MG63 (cell line): ENCODE results near the gene REL. TPM values are rescaled to one million over a fixed set of nuclear protein-coding genes. Genes with fewer than 3 reads are reported as not detected.
"Not testable (repeated sequence)": the region's sequence is repeated elsewhere in the genome, so short reads cannot be mapped to it uniquely, and the experiment has no call there.

Experiments
- DNase-seq: peaks from one replicate; pipeline ENCODE4 v3.0.0-alpha.2; 2020
- H3K27me3 ChIP-seq: fragments of 250-450 bp; sonication (Bioruptor Pico); 2 replicates; pipeline ENCODE4 v1.5.1; 2020; ENCODE audit warnings: mild to moderate bottlenecking, moderate library complexity
- H3K36me3 ChIP-seq: fragments of 250-450 bp; sonication (Bioruptor Pico); 2 replicates; pipeline ENCODE4 v1.5.1; 2020; ENCODE audit warnings: mild to moderate bottlenecking, moderate library complexity
- H3K4me3 ChIP-seq: fragments of 250-450 bp; sonication (Bioruptor Pico); 2 replicates; pipeline ENCODE4 v1.5.1; 2020; ENCODE audit warnings: mild to moderate bottlenecking, moderate library complexity
- H3K9me3 ChIP-seq: fragments of 250-450 bp; sonication (Bioruptor Pico); 2 replicates; pipeline ENCODE4 v1.5.1; 2020; ENCODE audit warnings: mild to moderate bottlenecking, moderate library complexity
- total RNA-seq: library from RNA; depleted of rRNA; stranded (reverse); fragments of >200 nt; shearing (Covaris generic); gene quantifications from 2 replicates; pipeline ENCODE4 v1.2.3, GENCODE V29; 2014; ENCODE audit warnings: low replicate concordance

The REL gene
- total RNA-seq, 1 experiment from 2014 or later: 3.1 TPM

DNA sequence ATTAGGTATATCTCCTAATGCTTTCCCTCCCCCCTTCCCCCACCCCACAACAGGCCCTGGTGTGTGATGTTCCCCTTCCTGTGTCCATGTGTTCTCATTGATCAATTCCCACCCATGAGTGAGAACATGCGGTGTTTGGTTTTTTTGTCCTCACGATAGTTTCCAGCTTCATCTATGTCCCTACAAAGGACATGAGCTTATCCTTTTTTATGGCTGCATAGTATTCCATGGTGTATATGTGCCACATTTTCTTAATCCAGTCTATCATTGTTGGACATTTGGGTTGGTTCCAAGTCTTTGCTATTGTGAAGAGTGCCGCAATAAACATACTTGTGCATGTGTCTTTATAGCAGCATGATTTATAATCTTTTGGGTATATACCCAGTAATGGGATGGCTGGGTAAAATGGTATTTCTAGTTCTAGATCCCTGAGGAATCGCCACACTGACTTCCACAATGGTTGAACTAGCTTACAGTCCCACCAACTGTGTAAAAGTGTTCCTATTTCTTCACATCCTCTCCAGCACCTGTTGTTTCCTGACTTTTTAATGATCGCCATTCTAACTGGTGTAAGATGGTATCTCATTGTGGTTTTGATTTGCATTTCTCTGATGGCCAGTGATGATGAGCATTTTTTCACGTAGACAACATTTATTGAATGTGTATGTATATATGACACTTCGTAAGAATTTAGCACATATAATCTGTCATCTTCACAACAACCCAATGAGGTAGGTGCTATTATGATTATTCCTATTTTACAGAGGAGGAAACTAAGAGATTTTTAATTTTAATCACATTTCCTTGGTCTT is 8.4 kb downstream of the REL start:
- H3K27me3 ChIP-seq, H3K9me3 ChIP-seq, DNase-seq, H3K36me3 ChIP-seq, H3K4me3 ChIP-seq: not testable (repeated sequence)

DNA sequence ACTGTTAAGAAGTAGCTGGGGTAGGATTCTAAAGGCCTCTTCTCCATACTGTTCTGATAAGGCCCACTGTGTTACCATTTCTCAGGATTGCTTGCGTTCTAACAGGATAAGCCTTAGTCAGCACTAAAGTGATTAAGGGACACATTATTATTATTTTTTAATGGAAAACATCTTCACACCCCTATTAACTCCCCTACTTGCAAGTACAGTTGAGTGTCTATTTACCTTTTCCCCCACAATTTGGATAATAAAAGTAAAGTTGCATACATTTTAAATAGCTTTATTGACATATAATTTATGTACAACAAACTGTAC is 9.0 kb downstream of the REL start:
- no peak for DNase-seq
- Histone ChIP-seq H3K36me3 (peaks cover 11% of the 10 kb centered on the region), H3K27me3 (no peaks in the 10 kb centered on the region), H3K4me3 (no peak overlapping the region), H3K9me3 (no peaks in the 10 kb centered on the region)

DNA sequence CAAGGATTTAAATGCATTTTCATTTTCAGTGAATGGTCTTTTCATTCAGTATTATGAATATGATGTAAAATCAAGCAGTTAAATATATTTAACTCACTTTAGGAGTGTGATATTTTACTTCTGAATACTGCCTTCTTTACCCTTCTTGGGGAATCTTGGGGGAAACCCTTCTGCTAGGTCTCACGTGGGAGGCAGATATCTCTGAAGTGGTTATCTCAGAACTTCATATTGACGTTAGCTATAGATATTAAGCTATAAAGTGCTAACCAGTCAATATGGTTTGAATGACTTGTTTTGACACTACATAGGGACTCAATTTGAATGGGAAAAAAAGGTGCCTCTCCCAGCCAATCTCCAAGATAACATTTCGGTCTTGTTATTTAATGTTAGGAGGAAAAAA is 9.8 kb downstream of the REL start:
- H3K27me3 ChIP-seq: no peaks in the 10 kb centered on the region
- no peak overlapping the region for H3K4me3 ChIP-seq
- no peak for DNase-seq
- peaks cover 11% of the 10 kb centered on the region for H3K36me3 ChIP-seq
- no peaks in the 10 kb centered on the region for H3K9me3 ChIP-seq

DNA sequence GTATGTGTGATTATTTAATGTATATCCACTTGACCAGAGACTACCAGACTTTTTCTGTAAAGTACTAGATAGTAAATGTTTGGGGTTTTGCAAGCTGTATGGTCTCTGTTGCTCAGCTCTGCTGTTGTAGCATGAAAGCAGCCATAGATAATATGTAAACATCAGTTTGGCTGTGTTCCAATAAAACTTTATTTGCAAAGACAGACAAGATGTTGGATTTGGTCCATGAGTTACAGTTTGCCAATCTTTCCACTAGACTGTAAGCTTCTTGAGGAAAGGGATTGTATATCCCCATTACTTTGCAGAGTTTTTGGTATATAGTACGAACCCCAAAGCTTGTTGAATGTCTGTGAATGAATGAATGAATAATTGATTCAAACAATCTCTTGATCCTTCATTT is 17.2 kb downstream of the REL start:
- 0 out of 2 replicates have a peak, but pooled peaks cover 13% of the 10 kb centered on the region for H3K36me3 ChIP-seq
- no peaks in the 10 kb centered on the region for H3K27me3 ChIP-seq
- no peak for DNase-seq
- H3K4me3 ChIP-seq: no peak overlapping the region
- no peaks in the 10 kb centered on the region for H3K9me3 ChIP-seq

DNA sequence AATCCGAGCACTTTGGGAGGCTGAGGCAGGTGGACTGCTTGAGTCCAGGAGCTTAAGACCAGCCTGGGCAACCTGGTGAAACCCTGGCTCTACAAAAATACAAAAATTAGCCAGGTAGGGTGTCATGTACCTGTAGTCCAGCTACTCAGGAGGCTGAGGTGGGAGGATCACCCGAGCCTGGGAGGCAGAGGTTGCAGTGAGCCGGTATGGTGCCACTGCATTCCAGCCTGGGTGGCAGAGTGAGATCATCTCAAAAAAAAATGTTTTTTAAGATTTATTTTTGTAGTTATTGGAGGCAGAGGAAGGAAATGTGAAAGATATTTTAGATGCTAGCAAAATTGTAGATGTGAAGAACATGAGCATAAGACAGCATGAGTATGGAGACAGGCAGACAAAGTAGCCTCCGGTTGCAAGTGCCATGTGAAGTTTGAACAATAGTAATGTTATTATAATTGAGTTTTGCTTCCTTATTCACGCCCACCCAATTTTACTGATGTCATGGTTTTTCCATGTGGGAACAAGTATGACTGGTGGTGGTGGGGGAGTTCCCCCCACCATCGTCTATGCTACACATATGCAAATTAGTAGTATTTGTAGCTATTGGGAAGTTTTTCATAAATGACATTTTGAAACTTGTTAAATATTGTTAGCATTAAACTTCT is 18.0 kb downstream of the REL start:
- H3K9me3 ChIP-seq: no peaks in the 10 kb centered on the region
- DNase-seq: no peak

DNA sequence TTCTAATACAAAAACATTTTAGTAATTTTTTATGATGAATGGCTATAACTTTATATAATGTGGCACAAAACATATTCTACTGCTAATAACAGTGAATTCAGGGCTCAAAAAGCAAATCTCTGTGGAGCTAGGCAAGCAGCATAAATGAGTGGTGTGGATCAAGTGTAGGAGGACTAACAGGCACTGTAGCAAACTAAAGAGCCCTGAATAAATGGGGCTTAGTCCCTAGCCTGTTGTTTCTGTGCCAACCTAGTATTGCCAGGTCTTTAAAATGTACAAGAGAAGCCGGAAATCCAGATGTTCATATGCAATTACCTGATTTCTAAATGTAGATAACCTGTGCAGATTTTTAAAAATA is 18.5 kb downstream of the REL start:
- H3K27me3 ChIP-seq: no peaks in the 10 kb centered on the region
- no peak overlapping the region for H3K4me3 ChIP-seq
- H3K9me3 ChIP-seq: no peaks in the 10 kb centered on the region
- H3K36me3 ChIP-seq: 0 out of 2 replicates have a peak, but pooled peaks cover 10% of the 10 kb centered on the region
- no peak for DNase-seq

More for the DNA sequence above, 18.0 kb downstream of the REL start:
- Histone ChIP-seq H3K4me3 (no peak overlapping the region), H3K36me3 (0 out of 2 replicates have a peak, but pooled peaks cover 12% of the 10 kb centered on the region), H3K27me3 (no peaks in the 10 kb centered on the region)

DNA sequence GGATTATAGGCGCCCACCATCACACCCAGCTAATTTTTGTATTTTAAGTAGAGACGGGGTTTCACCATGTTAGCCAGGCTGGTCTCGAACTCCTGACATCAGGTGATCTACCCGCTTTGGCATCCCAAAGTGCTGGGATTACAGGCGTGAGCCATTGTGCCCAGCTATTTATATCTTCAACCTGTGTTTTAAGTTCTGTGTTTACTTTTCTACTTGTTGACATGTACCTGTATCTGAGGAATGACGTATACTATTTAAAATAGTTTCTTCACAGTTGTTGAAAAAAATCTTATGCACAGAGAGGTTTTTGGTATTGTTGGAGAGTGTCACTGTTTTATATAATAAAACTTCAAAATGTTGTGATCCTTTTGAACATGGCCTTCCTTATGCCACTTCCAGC is 19.9 kb downstream of the REL start:
- not testable (repeated sequence) for H3K36me3 ChIP-seq, DNase-seq, H3K9me3 ChIP-seq, H3K4me3 ChIP-seq, H3K27me3 ChIP-seq

DNA sequence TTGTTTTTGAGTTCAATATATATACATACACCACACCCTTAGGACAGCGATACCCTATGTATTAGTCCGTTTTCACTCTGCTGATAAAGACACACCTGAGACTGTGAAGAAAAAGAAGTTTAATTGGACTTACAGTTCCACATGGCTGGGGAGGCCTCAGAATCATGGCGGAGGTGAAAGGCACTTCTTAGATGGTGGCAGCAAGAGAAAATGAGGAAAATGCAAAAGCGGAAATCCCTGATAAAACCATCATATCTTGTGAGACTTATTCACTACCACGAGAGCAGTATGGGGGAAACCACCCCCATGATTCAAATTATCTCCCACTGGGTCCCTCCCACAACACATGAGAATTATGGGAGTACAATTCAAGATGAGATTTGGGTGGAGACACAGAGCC is 24.5 kb downstream of the REL start:
- not testable (repeated sequence) for H3K27me3 ChIP-seq, H3K9me3 ChIP-seq, DNase-seq, H3K4me3 ChIP-seq, H3K36me3 ChIP-seq

DNA sequence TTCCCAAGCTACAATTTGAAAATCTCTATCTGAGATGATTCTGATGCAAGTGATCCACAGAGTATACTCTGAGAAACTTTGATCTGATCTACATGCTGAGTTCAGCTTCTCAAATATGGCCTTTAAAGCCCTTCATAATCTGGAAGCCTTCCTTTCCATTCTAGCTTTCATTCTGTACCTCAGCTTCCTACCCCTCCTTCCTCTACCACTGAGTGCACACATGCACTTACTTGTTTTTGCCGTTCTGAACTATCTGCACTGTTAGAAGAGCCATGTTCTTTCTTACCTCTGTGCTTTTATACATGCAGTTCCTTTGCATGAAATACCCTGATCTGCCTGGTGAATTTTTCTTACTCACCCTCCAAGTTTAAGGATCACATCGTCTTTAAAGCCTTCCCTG is 25.0 kb downstream of the REL start:
- Histone ChIP-seq H3K4me3 (no peak overlapping the region), H3K27me3 (no peaks in the 10 kb centered on the region), H3K9me3 (no peaks in the 10 kb centered on the region), H3K36me3 (no peaks in the 10 kb centered on the region)
- DNase-seq: no peak

DNA sequence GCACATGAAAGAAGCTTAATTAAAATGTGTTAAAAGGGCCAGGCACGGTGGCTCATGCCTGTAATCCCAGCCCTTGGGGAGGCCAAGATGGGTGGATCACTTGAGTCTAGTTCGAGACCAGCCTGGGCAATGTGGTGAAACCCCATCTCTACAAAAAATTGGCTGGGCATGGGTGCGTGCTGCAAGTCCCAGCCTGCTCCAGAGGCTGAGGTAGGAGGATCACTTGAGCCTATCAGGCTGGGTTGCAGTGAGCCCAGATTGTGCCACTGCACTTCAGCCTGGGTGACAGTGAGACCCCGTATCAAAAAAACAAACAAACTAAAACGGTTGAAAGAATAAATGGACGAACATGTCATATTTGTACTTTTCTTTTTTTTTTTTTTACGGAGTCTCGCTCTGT is 26.0 kb downstream of the REL start:
- no peaks in the 10 kb centered on the region for H3K9me3 ChIP-seq
- no peak overlapping the region for H3K4me3 ChIP-seq
- DNase-seq: no peak
- no peaks in the 10 kb centered on the region for H3K27me3 ChIP-seq
- H3K36me3 ChIP-seq: no peaks in the 10 kb centered on the region

DNA sequence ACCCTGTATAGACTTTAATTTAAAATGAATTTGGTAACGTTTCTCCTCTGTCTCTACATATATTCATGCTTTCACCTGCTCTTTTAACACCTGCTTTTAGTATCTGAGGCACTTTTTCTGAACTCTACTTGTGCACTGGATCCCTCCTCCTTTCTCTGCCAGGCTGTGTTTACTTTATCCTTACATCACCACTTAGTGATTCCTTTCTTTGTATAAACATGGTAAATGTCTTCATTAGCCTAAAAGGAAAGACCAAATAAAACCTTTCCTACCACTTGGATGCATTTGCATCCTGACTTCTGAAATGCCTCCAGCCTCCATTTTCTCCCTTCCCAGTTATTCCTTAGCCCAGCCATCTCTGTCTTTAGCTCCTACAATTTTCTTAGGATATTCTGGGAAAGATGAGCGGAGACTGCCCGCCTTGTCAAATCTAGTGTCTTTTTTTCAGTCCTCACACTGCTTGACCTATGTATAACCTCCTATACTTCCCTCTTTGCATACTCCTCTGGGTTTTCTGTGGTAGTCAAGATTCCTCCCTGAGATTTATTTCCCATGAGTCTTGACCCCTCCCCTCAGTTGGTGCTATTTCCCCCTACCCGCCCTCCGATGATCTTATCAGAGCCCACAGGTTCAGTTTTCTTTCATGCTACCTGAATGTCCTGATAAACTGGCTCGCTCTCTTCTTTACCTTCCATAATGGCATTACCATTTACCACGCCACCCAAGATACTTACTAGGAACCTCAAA is 44.8 kb downstream of the REL start:
- DNase-seq: no peak
- H3K36me3 ChIP-seq: peaks cover 8% of the 10 kb centered on the region
- no peaks in the 10 kb centered on the region for H3K9me3 ChIP-seq
- H3K27me3 ChIP-seq: no peaks in the 10 kb centered on the region
- no peak overlapping the region for H3K4me3 ChIP-seq

DNA sequence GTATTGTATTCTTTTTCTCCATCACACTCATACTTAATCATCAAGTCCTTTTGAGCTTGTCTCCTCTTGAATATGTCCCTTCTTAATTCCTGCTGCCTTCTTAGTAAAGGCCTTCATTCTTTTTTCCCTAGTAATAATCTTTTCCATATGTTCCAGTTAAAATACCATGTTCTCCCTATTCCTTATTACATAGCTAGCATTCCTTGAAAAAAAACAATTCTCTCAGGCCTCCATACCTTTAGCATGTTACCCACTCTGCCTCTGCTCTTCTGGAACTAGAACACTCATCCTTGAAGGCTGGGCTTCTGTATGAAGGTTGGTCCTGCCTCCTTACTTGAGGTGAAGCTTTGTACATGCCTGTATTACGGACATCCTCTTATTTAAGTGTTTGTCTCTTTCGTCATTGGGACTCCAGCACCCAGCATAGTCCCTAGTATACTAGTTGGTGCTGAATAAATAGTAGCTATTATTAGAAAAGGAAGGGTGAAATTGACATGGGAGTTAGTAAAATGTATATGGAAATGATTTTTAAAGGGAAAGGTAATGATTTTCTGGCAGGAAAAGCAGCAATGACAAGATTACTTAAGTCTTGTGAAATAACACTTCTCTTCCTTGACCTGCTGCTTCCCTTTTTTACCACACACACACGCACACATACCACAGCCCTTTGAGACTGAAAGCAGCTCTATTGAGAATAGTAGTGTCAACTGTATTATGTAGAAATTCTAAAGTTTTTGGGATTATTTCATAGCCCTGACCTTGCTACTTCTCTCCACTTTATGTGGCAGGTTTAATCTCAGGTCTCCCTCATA is 45.6 kb downstream of the REL start:
- Histone ChIP-seq H3K9me3 (0 out of 2 replicates have a peak, but pooled peaks cover 5% of the 10 kb centered on the region), H3K4me3 (no peak overlapping the region), H3K27me3 (no peaks in the 10 kb centered on the region), H3K36me3 (peaks cover 13% of the 10 kb centered on the region)
- no peak for DNase-seq

DNA sequence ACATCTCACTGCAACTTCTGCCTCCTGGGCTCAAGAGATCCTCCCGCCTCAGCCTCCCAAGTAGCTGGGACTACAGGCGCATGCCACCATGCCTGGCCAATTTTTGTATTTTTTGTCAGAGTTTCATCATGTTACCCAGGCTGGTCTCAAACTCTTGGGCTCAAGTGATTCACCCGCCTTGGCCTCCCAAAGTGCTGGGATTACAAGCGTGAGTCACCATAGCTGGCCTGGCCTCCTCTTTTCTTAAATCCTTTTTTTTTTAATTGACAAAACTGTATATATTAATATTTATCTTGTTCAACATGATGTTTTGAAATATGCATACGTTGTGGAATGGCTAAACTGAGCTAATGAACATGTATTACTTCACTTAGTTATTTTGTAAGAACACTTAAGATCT is 50.7 kb downstream of the REL start:
- H3K27me3 ChIP-seq, H3K9me3 ChIP-seq, H3K36me3 ChIP-seq, H3K4me3 ChIP-seq: not testable (repeated sequence)
- DNase-seq: peak; percentile 58

DNA sequence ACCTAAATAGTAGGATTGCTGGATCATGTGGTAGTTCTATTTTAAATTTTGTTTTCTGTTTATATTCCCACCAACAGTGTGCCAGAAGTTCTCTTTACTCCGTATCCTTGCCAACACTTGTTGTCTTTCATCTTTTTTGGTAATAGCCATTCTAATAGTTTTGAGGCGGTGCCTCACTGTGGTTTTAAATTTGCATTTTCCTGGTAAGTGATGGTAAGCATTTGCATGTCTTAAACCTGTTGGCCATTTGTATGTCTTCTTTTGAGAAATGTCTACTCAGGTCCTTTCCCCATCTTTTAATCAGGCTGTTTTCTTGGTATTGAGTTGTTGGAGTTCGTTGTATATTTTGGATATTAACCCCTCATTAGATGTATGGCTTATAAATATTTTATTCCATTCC is 51.6 kb downstream of the REL start:
- 0 out of 2 replicates have a peak, but pooled peaks cover 5% of the 10 kb centered on the region for H3K9me3 ChIP-seq
- no peak overlapping the region for H3K4me3 ChIP-seq
- DNase-seq: no peak
- H3K36me3 ChIP-seq: peaks cover 5% of the 10 kb centered on the region; the same call in 1 of the 2 replicates
- no peaks in the 10 kb centered on the region for H3K27me3 ChIP-seq

DNA sequence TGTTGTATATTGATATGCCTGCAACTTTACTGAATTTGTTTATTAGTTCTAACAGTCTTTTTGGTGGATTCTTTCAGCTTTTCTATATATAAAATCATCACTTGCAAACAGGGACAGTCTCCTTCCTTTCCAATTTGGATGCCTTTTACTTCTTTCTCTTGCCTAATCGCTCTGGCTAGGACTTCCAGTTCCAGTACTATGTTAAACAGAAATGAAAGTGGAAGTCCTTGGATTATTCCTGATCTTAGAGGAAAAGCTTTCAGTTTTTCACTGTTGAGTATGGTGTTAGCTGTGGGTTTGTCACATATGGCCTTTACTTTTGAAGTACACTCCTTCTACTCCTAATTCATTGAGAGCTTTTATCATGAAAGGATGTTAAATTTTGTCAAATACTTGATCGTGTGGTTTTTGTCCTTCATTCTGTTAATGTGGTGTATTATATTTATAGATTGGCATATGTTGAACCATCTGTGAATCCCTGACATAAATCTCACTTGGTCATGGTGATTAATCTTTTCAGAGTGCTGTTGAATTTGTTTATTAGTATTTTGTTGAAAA is 52.9 kb downstream of the REL start:
- H3K9me3 ChIP-seq: 0 out of 2 replicates have a peak, but pooled peaks cover 5% of the 10 kb centered on the region
- H3K36me3 ChIP-seq: peaks cover 5% of the 10 kb centered on the region; the same call in 1 of the 2 replicates
- no peaks in the 10 kb centered on the region for H3K27me3 ChIP-seq
- no peak for DNase-seq
- H3K4me3 ChIP-seq: no peak overlapping the region

DNA sequence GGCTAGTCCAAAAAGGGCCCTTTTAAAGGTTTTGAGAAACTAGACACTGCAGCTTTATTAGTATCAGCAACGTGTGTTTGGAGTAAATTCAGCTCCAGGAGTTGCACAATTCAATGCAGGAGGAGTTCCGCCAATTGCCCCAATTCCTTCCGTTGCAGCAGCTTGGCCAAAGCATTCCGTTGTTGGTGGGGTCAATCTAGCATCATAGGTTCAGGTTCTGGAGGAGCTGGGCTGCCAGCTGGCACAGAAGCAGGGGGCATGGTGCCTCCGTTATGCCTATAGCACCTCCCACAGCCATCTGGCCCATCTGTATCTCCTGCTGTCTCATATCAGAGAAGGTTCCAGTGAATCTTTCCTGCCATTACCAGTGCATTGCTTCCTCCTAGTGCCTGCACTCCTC is 55.4 kb downstream of the REL start:
- no peak for DNase-seq
- no peak overlapping the region for H3K4me3 ChIP-seq
- H3K27me3 ChIP-seq: no peaks in the 10 kb centered on the region
- H3K36me3 ChIP-seq: peaks cover 2% of the 10 kb centered on the region; the same call in 1 of the 2 replicates
- H3K9me3 ChIP-seq: 0 out of 2 replicates have a peak, but pooled peaks cover 2% of the 10 kb centered on the region
